A549 (cell line): ENCODE measurements around the gene RAB5A. TPM values are rescaled to one million over a fixed set of nuclear protein-coding genes. Genes with fewer than 3 reads are reported as not detected.
A peak's percentile ranks its signal among the peaks of the same experiment; 100 is the strongest.

Source experiments
- ATAC-seq, 2 experiments: fragments of 200-7000 bp in 1 of 2; fragments of >200 bp in 1 of 2; cut with Nextera tagmentation in 1 of 2; cut with Tn5 transposase in 1 of 2; 3 replicates each; pipeline versions ENCODE4 v1.8.0 to v1.9.1; 2018 to 2020; ENCODE audit warnings: mild to moderate bottlenecking in 1 of 2, moderate library complexity in 1 of 2
- CTCF ChIA-PET: fragments of 300-600 bp; sonication (Branson Sonifier 250); formaldehyde crosslinking; extraction: SDS; loops from one replicate; lab custom pipeline; 2021; ENCODE audit warnings: antibody characterized with exemption, inconsistent platforms; lab: Yijun Ruan, JAX
- POLR2A ChIA-PET: fragments of 350-600 bp; formaldehyde crosslinking; extraction: SDS; loops from one replicate; lab custom pipeline; 2021; ENCODE audit warnings: antibody characterized with exemption, inconsistent platforms; lab: Yijun Ruan, JAX
- DNase-seq, 2 experiments: peaks; one replicate each; pipeline versions ENCODE4 v3.0.0 to v3.0.0-alpha.2; 2011 to 2016; ENCODE audit warnings: low read depth in 1 of 2, low spot score in 1 of 2
- FAIRE-seq: peaks from 2 replicates; lab custom pipeline; 2011; peaks lifted over from hg19 to GRCh38; lab: Jason Lieb, UNC
- H3K27ac ChIP-seq, 2 experiments: fragments of >200 bp; sonication (Bioruptor Twin); formaldehyde crosslinking; 3 replicates each; pipeline ENCODE4 v1.5.1; 2016 to 2017
- H3K4me1 ChIP-seq: fragments of >200 bp; sonication (Bioruptor Twin); formaldehyde crosslinking; 3 replicates; pipeline ENCODE4 v1.6.1; 2016
- H3K4me2 ChIP-seq: fragments of >200 bp; sonication (Bioruptor Twin); formaldehyde crosslinking; 3 replicates; pipeline ENCODE4 v1.6.1; 2016
- H3K4me3 ChIP-seq: fragments of >200 bp; sonication (Bioruptor Twin); formaldehyde crosslinking; 3 replicates; pipeline ENCODE4 v1.5.1; 2016
- H3K9me3 ChIP-seq: fragments of >200 bp; sonication (Bioruptor Twin); formaldehyde crosslinking; 3 replicates; pipeline ENCODE4 v1.6.1; 2016
- BCL3 ChIP-seq: fragments of >200 bp; sonication (Bioruptor Twin); formaldehyde crosslinking; IDR thresholded peaks from 3 replicates; pipeline ENCODE4 v1.6.1; 2016
- BHLHE40 ChIP-seq: IDR thresholded peaks from 2 replicates; pipeline ENCODE4 v1.6.1; 2012; ENCODE audit warnings: low read depth, low read length, inconsistent platforms
- CBX2 ChIP-seq: fragments of 200-600 bp; sonication (generic); IDR thresholded peaks from 2 replicates; pipeline ENCODE4 v1.6.1; 2016; ENCODE audit warnings: low read depth, mild to moderate bottlenecking, borderline replicate concordance
- CBX8 ChIP-seq: fragments of 200-600 bp; sonication (generic); IDR thresholded peaks from 2 replicates; pipeline ENCODE4 v1.6.1; 2016
- CEBPB ChIP-seq, 2 experiments: fragments of >200 bp in 1 of 2; sonication (Bioruptor Twin) in 1 of 2; formaldehyde crosslinking in 1 of 2; IDR thresholded peaks; 2 replicates each; pipeline ENCODE4 v1.6.1; 2012 to 2016
- E2F6 ChIP-seq: IDR thresholded peaks from 2 replicates; pipeline ENCODE4 v1.6.1; 2012; ENCODE audit warnings: low read depth, borderline replicate concordance
- EHF ChIP-seq: fragments of 250-450 bp; sonication (Bioruptor Pico); IDR thresholded peaks from 2 replicates; pipeline ENCODE4 v1.5.0; 2020; ENCODE audit warnings: mild to moderate bottlenecking
- ELK1 ChIP-seq: fragments of 150-350 bp; IDR thresholded peaks from 2 replicates; pipeline ENCODE4 v1.6.1; 2014; ENCODE audit warnings: low read depth, mild to moderate bottlenecking, low read length
- ESRRA ChIP-seq: fragments of 150-350 bp; IDR thresholded peaks from 2 replicates; pipeline ENCODE4 v1.6.1; 2014; ENCODE audit warnings: mild to moderate bottlenecking, low read length, borderline replicate concordance
- FOSB ChIP-seq: fragments of 250-450 bp; sonication (Bioruptor Pico); IDR thresholded peaks from 2 replicates; pipeline ENCODE4 v1.5.0; 2020; ENCODE audit warnings: mild to moderate bottlenecking, moderate library complexity
- FOXS1 ChIP-seq: fragments of 250-450 bp; sonication (Bioruptor Pico); IDR thresholded peaks from 2 replicates; pipeline ENCODE4 v1.5.0; 2020; ENCODE audit warnings: mild to moderate bottlenecking, moderate library complexity
- GATA3 ChIP-seq: IDR thresholded peaks from 2 replicates; pipeline ENCODE4 v1.6.1; 2012; ENCODE audit warnings: borderline replicate concordance
- HDAC2 ChIP-seq: fragments of 200-600 bp; sonication (generic); IDR thresholded peaks from 2 replicates; pipeline ENCODE4 v1.6.1; 2016
- HEYL ChIP-seq: fragments of 250-450 bp; sonication (Bioruptor Pico); IDR thresholded peaks from 2 replicates; pipeline ENCODE4 v1.8.0; 2021; ENCODE audit warnings: mild to moderate bottlenecking, moderate library complexity
- HOXB13 ChIP-seq: fragments of 250-450 bp; sonication (Bioruptor Pico); IDR thresholded peaks from 2 replicates; pipeline ENCODE4 v1.5.0; 2020; ENCODE audit warnings: low read depth, mild to moderate bottlenecking, moderate library complexity
- MAFK ChIP-seq: fragments of 450-650 bp; IDR thresholded peaks from 2 replicates; pipeline ENCODE4 v1.6.1; 2014; ENCODE audit not compliant: partially characterized antibody
- NFE2L2 ChIP-seq: fragments of 150-350 bp; conservative IDR thresholded peaks from 2 replicates; pipeline ENCODE4 v1.6.1; 2014; ENCODE audit warnings: low read length
- PHF8 ChIP-seq: fragments of 200-600 bp; sonication (generic); IDR thresholded peaks from 2 replicates; pipeline ENCODE4 v1.6.1; 2016; ENCODE audit warnings: low read depth, mild to moderate bottlenecking, antibody characterized with exemption, moderate library complexity, borderline replicate concordance
- POLR2AphosphoS2 ChIP-seq: conservative IDR thresholded peaks from 2 replicates; pipeline ENCODE4 v1.6.1; 2012; ENCODE audit warnings: low read length, improper control_type of control experiment, inconsistent platforms
- RAD21 ChIP-seq, 2 experiments: fragments of >200 bp in 1 of 2; sonication (Bioruptor Twin) in 1 of 2; formaldehyde crosslinking in 1 of 2; IDR thresholded peaks in 1 of 2; conservative IDR thresholded peaks in 1 of 2; 2 replicates in 1 of 2; 3 replicates in 1 of 2; pipeline ENCODE4 v1.6.1; 2012 to 2018; ENCODE audit warnings: inconsistent platforms in 1 of 2
- RCOR1 ChIP-seq: fragments of 150-350 bp; IDR thresholded peaks from 2 replicates; pipeline ENCODE4 v1.6.1; 2014; ENCODE audit warnings: antibody characterized with exemption, low read length, low read depth
- TFCP2L1 ChIP-seq: fragments of 250-450 bp; sonication (Bioruptor Pico); IDR thresholded peaks from 2 replicates; pipeline ENCODE4 v1.5.0; 2021; ENCODE audit warnings: mild to moderate bottlenecking
- USF2 ChIP-seq: fragments of 450-650 bp; IDR thresholded peaks from 2 replicates; pipeline ENCODE4 v1.6.1; 2014; ENCODE audit warnings: antibody characterized with exemption
- ZC3H11A ChIP-seq: fragments of 450-650 bp; IDR thresholded peaks from 2 replicates; pipeline ENCODE4 v1.6.1; 2014; ENCODE audit warnings: antibody characterized with exemption, mild to moderate bottlenecking
- ZFP36 ChIP-seq: fragments of 450-650 bp; IDR thresholded peaks from 2 replicates; pipeline ENCODE4 v1.6.1; 2014; ENCODE audit warnings: borderline replicate concordance; ENCODE audit not compliant: partially characterized antibody
- ZNF302 ChIP-seq: fragments of 250-450 bp; sonication (Bioruptor Pico); IDR thresholded peaks from 2 replicates; pipeline ENCODE4 v1.9.0; 2021; ENCODE audit warnings: inconsistent platforms, mild to moderate bottlenecking, moderate library complexity
- WGBS: methylation state at CpG from one replicate; pipeline ENCODE4 v1.1.6; 2017; ENCODE audit errors: missing lambda C conversion rate; 5-methylcytosine and 5-hydroxymethylcytosine counted together
- polyA plus RNA-seq, 4 experiments: library from polyadenylated mRNA; depleted of rRNA in 3 of 4; stranded (reverse); fragments of >200 nt; fragmentation: RNase III in 1 of 4; extraction: RNeasy Plus Mini Kit Qiagen cat#74134 plus additional on column Dnase treatment in 1 of 4; gene quantifications; 2 replicates in 3 of 4; 3 replicates in 1 of 4; pipeline ENCODE4 v1.2.3, GENCODE V29; 2011 to 2017

The RAB5A gene
- polyA plus RNA-seq, 2 of the 4 experiments (the other 2 are of a cell fraction), result 41.2 to 66.6 TPM

- TF ChIP-seq FOXS1 (no peak), ELK1 (no peak), MAFK (no peak)
- TF ChIP-seq, all 56 proteins: peak for 0
- POLR2A ChIA-PET, result no interaction called here
- Histone ChIP-seq H3K9me3 (peaks cover 2% of the 10 kb centered on the region; the same call in 1 of the 3 replicates), H3K4me2 (no peak overlapping the region), H3K27ac (peak overlapping the region in 1 of 2 experiments; percentile 32; a peak in 2 of 6 replicates), H3K4me3 (no peak overlapping the region), H3K4me1 (peaks cover 43% of the 10 kb centered on the region)
- no peak for FAIRE-seq
- 68% methylated on average over 4 of the region's 4 CpGs for WGBS
- CTCF ChIA-PET, result interaction anchor here (0.8 to 1.0 kb wide), 2 partner anchors 10 to 14 kb away, joined by 3 read pairs; no protein-coding TSS in a partner anchor
- no peak for DNase-seq
- no peak for ATAC-seq
Measured at GRCh38 chr3:19901918-19902317, 45.0 kb upstream of the RAB5A start.

GRCh38 chr3:19903649-19904048, 43.2 kb upstream of the RAB5A start:
- ChIA-PET POLR2A (no interaction called here), CTCF (interaction anchor here (0.6 kb wide), 1 partner anchor 62 kb away, joined by 3 read pairs; no protein-coding TSS in a partner anchor)
- H3K4me1 ChIP-seq, result peaks cover 29% of the 10 kb centered on the region
- 65% methylated on average over 2 of the region's 2 CpGs for WGBS
- no peak for TF ChIP-seq CBX8
- no peak for TF ChIP-seq TFCP2L1
- TF ChIP-seq ZNF302 (CRISPR knock-in tag), result no peak
- no peak for TF ChIP-seq RAD21 (conservative IDR thresholded peaks at IDR 0.05 in 1 of 2, IDR thresholded peaks at IDR 0.05 in 1 of 2)
- no peak for TF ChIP-seq GATA3
- no peak for TF ChIP-seq HOXB13 (CRISPR knock-in tag)
- TF ChIP-seq FOSB (CRISPR knock-in tag), result no peak
- no peak for TF ChIP-seq BHLHE40
- no peak for TF ChIP-seq CBX2
- FAIRE-seq (no peak), ATAC-seq (no peak), DNase-seq (no peak)
- peaks cover 2% of the 10 kb centered on the region; the same call in 1 of the 3 replicates for H3K9me3 ChIP-seq
- no peak overlapping the region for H3K4me2 ChIP-seq
- no peak overlapping the region for H3K27ac ChIP-seq
- H3K4me3 ChIP-seq, result no peak overlapping the region

GRCh38 chr3:19907523-19907922, 39.4 kb upstream of the RAB5A start:
- peaks cover 8% of the 10 kb centered on the region; the same call in 1 of the 3 replicates for H3K9me3 ChIP-seq
- no peak for FAIRE-seq
- ChIA-PET CTCF (interaction anchor here (0.8 kb wide), 1 partner anchor 21 kb away, joined by 3 read pairs; no protein-coding TSS in a partner anchor), POLR2A (no interaction called here)
- H3K27ac ChIP-seq, result no peak overlapping the region
- H3K4me2 ChIP-seq, result no peak overlapping the region
- no peaks in the 10 kb centered on the region for H3K4me1 ChIP-seq
- no peak overlapping the region for H3K4me3 ChIP-seq
- no peak for ATAC-seq
- no peak for DNase-seq
- no peak for TF ChIP-seq HOXB13 (CRISPR knock-in tag)
- TF ChIP-seq EHF (CRISPR knock-in tag), result no peak
- TF ChIP-seq E2F6, result no peak
- TF ChIP-seq CEBPB (IDR thresholded peaks at IDR 0.05), result no peak
- no peak for TF ChIP-seq HDAC2
- TF ChIP-seq ZFP36, result no peak
- no peak for TF ChIP-seq ZC3H11A
- no peak for TF ChIP-seq BHLHE40
- TF ChIP-seq GATA3, result no peak
- no peak for TF ChIP-seq POLR2AphosphoS2
- no peak for TF ChIP-seq HEYL (CRISPR knock-in tag)
- no peak for TF ChIP-seq ZNF302 (CRISPR knock-in tag)
- TF ChIP-seq RCOR1, result no peak
- TF ChIP-seq USF2, result no peak
- TF ChIP-seq ESRRA, result no peak
- TF ChIP-seq BCL3, result no peak
- no peak for TF ChIP-seq PHF8
- TF ChIP-seq NFE2L2, result no peak
- WGBS, result 54% methylated on average over 3 of the region's 3 CpGs
